C4-2B (cell line): Measurements from ENCODE around the gene NXF1.

Source experiments
- CTCF ChIP-seq: fragments of 450-650 bp; conservative IDR thresholded peaks from 2 replicates; pipeline ENCODE4 v1.5.1; 2017; ENCODE audit warnings: mild to moderate bottlenecking
- ZFX ChIP-seq: fragments of 450-650 bp; IDR thresholded peaks from 2 replicates; pipeline ENCODE4 v1.6.1; 2017

GRCh38 chr11:62846177-62846576 lies 40.9 kb upstream of the NXF1 start:
- no peak for TF ChIP-seq CTCF
- TF ChIP-seq ZFX, result no peak
